ENCODE data around the gene BEND3.
"Not testable (repeated sequence)": the region's sequence is repeated elsewhere in the genome, so short reads cannot be mapped to it uniquely, and the experiment has no call there.

BEND3 gene

DNA sequence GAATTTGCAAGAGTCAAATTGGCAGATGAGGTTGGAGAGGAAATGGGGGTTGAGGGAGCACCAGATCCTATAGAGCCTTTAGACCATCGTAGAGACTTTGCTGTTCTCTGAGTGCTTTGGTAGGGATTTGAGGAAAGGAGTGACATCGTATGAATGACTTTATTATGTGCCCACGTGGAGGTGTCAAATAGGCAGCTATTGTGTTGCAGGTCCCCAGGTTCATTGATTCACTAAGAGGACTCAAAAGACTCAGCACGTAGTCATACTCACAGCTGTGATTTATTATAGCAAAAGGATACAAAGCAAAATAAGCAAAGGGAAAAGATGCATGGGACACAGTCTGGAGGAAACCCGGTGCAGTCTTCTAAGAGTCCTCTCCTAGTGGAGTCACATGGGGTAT is 85.2 kb downstream of the BEND3 start:
- DNase-seq (ENCODE audit: extremely low read depth, low read depth) = no peak
- TF ChIP-seq, protein P1, sequence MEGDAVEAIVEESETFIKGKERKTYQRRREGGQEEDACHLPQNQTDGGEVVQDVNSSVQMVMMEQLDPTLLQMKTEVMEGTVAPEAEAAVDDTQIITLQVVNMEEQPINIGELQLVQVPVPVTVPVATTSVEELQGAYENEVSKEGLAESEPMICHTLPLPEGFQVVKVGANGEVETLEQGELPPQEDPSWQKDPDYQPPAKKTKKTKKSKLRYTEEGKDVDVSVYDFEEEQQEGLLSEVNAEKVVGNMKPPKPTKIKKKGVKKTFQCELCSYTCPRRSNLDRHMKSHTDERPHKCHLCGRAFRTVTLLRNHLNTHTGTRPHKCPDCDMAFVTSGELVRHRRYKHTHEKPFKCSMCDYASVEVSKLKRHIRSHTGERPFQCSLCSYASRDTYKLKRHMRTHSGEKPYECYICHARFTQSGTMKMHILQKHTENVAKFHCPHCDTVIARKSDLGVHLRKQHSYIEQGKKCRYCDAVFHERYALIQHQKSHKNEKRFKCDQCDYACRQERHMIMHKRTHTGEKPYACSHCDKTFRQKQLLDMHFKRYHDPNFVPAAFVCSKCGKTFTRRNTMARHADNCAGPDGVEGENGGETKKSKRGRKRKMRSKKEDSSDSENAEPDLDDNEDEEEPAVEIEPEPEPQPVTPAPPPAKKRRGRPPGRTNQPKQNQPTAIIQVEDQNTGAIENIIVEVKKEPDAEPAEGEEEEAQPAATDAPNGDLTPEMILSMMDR (IDR thresholded peaks at IDR 0.05; ENCODE audit: low read depth, low read length) = no peak

GRCh38 chr6:107026965-107027364 is 88.3 kb downstream of the BEND3 start:
- TF ChIP-seq, protein P1 (IDR thresholded peaks at IDR 0.05; ENCODE audit: low read depth, low read length) = no peak
- DNase-seq (ENCODE audit: extremely low read depth, low read depth) = no peak

- TF ChIP-seq, protein P1 (IDR thresholded peaks at IDR 0.05; ENCODE audit: low read depth, low read length) = no peak
- DNase-seq (ENCODE audit: extremely low read depth, low read depth) = no peak
Measured at GRCh38 chr6:107021446-107022185, 93.7 kb downstream of the BEND3 start.

GRCh38 chr6:107020239-107020638 is 95.1 kb downstream of the BEND3 start:
- no peak for DNase-seq (ENCODE audit: extremely low read depth, low read depth)
- TF ChIP-seq, protein P1 (IDR thresholded peaks at IDR 0.05; ENCODE audit: low read depth, low read length) = no peak

GRCh38 chr6:107019628-107020027 is 95.7 kb downstream of the BEND3 start:
- DNase-seq (ENCODE audit: extremely low read depth, low read depth) = not testable (repeated sequence)

DNA sequence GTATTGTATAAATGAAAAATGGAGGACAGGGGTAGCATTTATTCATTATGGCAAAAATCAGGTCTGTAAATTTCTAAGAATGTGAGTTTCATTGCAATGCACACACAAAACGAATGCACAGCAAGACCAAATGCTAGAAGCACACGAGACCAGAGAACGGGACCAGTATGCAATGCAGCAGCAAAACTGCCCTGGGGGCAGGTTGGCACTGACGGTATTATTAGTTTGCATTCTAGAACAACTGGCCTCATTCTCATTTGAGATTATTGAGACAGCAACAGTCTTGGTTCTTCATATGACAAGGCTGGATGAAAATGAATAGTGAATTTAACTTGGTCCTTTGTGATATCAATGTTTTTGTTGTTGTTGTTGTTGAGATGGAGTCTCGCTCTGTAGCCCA is 96.3 kb downstream of the BEND3 start:
- no peak for DNase-seq (ENCODE audit: extremely low read depth, low read depth)
- TF ChIP-seq, protein P1 (IDR thresholded peaks at IDR 0.05; ENCODE audit: low read depth, low read length) = no peak

Data from AG09319 (cell line).